GM19193 (cell line): Measurements from ENCODE around the gene RAI14.

Experiments used
- POLR2A ChIP-seq: IDR thresholded peaks from 4 replicates; pipeline ENCODE4 v1.6.1; 2011; ENCODE audit not compliant: insufficient read depth, insufficient read length; ENCODE audit errors: extremely low read depth

Gene RAI14

DNA sequence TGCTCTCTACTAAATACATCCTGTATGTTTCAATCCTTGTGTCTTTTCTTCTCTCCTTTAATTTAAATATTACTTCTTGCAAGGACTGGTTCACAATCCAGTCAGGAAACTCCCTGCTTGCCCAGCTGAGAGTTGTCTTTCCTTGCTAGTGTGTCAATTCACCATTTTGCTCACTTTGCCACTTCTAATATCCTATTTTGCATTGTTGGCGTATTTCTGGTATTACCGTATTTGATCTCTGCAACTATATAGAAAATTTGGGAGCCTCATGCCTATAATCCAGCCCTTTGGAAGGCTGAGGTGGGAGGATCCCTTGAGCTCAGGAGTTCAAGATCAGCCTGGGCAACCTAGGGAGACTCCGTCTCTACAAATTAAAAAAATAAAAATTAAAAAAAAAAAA is 92.3 kb downstream of the RAI14 start:
- TF ChIP-seq POLR2A, result no peak

DNA sequence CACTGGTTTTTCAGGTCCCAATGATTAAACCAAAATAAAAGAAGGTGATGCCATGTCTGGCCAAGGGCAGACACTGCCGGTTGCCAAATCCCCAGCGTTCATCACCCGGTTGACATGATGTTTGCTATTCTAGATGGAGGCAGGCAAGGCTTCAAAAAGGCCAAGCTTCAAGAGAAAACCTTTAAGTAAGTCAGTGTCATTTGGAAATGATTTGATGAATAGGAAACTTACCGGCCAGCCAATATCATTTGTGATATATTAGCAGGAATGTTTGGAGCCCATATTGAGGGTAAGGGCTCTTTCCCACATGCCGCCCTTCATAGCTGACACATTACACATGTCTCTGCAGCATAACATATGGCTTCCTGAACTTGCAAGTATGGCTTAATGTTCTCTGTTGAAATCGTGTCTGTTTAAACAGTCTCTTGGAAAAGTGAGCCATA is 93.3 kb downstream of the RAI14 start:
- no peak for TF ChIP-seq POLR2A

DNA sequence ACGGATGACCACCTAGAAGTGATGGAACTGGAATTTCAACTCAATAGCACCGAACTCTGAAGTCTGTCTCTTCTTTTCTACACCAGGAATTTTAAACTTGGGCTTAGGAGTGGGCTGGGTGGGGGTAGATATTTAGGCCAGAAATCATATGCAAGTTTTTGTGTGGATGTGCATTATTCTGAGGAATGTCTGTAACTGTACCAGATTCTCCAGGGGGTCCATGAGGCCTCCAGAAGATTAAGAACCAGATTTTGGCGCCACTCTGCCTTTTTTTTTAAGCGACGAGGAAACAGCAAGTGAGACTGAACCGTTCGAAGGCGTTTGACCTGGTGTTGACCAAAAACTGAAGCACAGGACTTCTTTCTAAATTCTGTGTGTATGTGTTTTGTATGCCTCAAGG is 94.1 kb downstream of the RAI14 start:
- TF ChIP-seq POLR2A, result no peak

DNA sequence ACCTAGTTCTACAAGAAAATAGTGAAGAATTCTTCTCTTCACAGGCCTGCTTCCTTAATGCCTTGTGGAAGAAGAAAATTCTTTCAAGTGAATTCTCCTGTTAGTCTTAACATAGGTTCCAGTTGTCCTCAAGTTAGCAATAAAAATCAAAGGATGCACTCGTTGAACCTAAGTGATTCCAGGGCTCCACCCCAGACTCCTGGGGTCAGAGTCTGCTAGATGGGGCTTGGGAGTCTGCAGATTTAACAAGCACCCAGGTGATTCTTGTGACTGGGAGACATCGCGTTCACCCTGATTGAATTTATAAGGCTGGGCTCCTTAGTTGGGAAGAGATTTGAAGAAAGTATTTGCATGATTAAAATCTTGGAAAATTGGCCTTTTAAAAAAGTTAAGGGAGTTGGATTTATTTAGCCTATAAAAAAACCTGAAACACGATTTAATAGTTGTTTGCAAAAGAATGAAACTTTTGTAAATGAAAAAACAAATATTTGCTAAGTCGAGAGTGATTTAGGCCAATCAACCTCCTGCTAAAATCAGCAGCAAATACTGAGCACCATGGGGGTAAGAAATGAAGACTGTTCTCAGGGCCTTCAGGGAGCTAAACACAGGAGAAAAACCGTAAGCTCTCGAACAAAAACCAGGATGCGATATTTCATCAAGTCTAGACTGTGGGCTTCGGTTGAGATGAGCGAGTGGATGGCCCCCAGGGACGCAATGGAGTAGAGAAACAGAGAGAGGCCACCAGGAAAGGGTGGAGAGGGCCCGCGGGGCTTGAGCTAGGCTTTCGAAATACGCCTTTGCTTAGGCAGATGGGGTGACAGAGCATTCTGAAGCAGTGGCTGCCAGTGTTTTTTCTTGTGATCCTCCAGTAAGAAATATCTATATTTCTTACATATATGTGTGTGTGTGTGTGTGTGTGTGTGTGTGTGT is 95.9 kb downstream of the RAI14 start:
- TF ChIP-seq POLR2A, result no peak

DNA sequence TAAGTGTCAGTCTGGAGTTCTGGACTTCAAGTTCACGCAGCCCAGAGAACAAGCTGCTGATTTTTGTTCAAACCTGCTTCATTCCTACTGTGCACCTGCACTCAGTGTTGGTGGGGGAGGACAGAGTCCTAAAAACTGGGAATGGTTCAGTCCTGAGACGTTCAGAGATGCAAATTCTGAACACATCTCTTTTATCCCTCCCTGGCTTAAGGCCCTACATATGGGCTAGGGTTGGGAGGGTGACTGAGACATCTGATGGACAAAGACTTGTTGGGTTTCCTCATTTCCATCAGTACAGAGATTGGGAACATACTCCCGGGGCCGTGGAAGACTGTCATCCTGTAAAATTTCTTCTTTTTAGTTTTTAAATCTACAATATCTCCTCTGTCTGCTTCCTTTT is 99.8 kb downstream of the RAI14 start:
- TF ChIP-seq POLR2A, result no peak

DNA sequence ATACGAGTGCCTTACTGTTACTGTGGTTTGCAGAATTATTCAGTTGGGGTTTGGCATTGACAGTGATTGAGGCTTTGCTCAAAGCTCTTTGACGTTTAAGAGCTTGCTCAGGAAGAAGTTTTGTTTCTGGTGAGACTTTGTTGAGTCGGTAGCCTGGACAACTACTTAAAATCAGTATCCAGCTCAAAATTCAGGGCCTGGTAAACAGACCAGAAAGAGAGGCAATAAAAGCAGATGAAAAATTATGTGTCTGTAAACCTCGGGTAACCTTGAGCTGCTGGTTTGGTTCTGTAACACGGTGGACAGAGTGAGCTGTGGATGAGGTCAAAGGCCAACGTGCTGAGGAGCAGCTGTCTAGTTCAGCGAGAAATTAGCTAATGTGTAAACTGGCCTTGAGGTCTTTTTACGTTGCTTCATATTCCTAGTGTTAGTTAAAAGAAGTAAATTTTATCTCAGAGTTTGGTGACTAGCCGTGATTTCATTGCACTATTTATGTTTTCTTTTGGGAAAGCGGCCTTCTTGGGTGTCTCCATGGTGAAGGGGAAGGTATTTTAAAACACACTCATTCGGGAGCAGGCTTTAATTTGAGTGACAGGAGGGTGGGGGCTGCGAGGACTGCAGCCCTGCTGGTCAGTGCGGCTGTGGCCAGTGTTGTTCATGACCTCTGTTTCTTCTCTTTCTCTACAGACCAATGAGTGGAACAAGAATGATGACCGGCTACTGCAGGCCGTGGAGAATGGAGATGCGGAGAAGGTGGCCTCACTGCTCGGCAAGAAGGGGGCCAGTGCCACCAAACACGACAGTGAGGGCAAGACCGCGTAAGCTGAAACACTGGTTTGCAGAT is 100.9 kb downstream of the RAI14 start:
- TF ChIP-seq POLR2A, result no peak

DNA sequence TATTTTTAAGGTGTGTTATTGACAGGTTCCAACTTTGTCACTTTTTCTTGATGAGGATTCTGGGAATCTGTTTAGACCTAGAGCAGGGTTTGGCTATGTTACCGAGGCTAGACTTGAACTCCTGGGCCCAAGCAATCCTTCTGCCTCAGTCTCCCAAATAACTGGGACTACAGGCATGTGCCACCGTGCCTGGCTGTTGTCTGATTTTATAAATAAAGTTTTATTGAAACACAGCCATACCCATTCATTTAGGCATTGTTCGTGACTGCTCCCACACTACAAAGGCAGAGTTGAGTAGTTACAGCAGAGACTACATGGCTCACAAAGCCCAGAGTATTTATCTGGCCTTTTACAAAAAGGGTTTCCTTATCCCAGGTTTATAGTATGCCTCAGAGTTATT is 102.4 kb downstream of the RAI14 start:
- TF ChIP-seq POLR2A, result no peak

DNA sequence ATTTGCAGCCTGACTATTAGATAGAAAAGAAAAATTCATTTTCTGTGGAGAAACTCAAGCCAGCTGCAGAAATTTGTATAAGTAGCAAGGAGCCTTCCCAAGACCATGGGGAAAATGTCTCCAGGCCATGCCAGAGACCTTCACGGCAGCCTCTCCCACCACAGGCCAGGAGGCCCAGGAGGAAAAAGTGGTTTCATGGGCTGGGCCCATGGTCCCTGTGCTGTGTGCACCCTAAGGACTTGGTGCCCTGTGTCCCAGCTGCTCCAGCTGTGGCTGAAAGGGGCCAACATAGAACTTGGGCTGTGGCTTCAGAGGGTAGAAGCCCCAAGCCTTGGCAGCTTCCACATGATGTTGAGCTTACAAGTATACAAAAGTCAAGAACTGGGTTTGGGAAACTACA is 109.5 kb downstream of the RAI14 start:
- no peak for TF ChIP-seq POLR2A

DNA sequence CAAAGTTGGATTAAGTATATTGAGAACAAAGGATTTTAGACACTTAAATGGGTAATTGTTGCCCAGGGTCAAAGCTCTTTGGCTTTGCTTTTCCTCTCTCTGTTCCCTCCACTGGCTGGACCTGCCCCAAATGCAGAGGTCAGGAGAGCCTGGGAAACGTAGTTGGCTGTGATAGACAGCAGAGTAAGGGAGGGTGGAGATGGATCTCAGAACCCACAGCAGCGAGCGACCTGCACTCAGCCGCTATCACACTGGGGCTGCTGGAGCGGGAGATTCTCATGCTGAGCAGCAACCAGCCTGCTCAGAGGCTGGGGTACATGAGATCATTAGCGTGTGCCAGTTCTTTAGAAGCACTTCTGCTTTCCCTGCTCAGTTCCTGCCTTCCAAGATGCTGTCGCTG is 111.1 kb downstream of the RAI14 start:
- no peak for TF ChIP-seq POLR2A

DNA sequence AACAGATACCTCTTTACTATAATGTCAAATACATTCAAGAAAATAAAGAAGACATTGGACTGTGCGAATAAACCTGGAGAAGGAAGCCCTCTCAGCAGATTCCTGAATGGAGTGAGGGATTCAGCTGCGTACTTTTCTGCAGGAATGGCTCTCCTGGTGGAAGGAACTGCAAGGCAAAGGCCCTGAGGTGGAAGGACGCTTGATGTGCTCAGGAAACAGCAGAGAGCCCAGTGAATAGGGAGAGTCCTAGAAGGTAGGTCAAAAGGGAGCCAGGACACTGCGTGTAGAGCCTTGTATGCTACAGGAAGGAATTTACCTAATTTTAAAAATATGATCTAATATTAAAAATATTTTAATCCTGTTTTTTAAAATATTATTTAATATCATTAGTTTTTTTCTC is 114.4 kb downstream of the RAI14 start:
- TF ChIP-seq POLR2A, result no peak

DNA sequence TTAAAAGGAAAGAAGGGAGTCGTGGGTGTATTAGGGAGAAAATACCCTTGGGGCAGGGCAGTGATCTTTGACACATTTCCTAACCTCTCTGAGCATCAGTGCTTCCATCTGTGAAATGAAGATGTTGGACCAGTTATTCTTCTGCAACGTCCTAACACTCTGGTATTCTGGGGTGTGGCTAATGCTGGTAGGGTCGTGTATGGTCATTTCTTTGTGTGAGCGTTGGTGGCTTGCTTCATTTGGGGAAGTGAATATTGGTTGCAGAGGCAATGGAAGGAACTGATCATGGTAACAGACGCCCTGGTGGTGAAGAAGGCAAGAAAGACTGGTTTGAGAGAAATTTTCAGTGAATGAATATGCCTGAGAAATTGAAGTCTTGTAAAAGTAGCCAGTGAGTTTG is 114.9 kb downstream of the RAI14 start:
- no peak for TF ChIP-seq POLR2A

DNA sequence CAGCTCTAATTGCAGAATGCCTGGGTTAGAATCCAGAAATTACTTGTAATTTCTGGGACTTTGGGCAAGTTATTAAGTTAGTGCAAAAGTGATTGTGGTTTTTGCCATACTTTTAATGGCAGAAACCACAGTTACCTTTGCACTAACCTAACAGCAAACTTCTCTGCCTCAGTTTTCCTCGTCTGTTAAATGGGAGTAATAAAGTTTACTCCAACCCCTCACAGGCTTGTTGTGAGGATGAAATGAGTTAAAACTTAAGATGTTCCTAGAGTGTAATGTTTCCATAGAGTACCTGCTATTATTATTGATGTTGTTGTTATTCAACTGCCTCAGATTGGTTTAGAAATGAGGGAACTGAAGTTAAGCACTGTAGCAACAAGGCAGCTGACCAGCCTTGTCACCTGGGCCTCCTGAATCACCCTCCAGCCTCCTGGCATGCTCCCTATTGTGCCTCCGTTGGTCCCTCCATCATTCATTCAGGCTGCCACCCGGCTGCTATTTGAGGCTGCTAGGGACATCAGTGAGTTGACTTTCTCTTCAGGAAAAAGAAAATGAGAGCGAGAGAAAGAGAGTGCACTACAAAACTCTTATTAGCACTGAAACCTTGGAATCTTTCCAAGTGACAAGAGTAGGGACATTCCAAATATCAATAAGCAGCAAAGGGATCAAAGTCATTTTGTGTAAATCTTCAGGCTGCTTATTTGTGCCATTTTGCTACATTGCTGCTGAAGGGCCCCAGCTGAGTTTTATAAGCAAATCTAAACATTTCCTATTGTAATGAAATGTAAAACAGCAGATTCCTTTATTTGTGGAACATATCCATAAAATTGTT is 116.4 kb downstream of the RAI14 start:
- no peak for TF ChIP-seq POLR2A

DNA sequence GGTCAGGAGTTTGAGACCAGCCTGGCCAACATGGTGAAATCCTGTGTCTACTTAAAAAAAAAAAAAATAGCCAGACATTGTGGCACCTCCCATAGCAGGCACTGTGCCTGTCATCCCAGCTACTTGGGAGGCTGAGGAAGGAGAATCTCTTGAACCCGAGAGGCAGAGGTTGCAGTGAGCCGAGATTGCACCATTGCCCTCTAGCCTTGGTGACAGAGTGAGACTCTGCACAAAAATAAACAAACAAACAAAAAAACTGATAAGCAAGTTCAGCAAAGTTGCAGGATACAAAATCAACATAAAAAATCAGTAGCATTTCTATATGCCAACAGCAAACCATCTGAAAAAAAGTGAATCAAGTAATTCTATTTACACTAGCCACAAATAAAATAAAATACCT is 118.0 kb downstream of the RAI14 start:
- TF ChIP-seq POLR2A, result no peak

DNA sequence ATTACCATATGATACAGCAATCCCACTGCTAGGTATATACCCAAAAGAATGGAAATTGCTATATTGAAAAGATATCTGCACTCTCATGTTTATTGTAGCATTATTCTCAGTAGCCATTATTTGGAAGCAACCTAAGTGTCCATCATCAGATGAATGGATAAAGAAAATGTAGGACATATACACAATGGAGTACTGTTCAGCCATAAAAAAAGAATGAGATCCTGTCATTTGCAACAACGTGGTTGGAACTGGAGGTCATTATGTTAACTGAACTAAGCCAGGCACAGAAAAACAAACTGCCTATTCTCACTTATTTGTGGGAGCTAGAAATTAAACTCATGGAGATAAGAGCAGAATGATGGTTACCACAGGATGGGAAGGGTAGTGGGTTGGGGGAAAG is 119.8 kb downstream of the RAI14 start:
- no peak for TF ChIP-seq POLR2A
